ENCODE measurements around the gene IRGC.
A peak's percentile ranks its signal among the peaks of the same experiment; 100 is the strongest.

The IRGC gene

DNA sequence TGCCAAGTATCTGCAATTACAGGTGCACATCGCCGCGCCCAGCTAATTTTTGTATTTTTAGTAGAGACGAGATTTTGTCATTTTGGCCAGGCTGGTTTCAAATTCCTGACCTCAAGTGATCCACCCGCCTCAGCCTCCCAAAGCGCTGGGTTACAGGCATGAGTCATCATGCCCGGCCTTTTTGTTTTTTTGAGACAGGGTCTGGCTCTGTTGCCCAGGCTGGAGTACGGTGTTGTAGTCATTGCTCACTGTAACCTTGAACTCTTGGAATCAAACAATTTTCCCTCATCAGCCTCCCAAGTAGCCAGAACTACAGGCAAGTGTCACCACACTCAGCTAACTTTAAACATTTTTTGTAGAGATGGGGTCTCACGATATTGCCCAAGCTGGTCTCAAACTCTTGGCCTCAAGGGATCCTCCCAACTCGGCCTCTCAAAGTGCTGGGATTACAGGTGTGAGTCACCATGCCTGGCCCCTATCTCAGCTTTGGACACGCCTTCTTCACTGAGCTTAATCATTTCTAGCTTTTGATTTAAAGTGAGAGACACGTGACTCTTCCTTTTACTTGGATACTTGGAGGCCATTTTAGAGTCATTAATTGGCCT, 4.0 kb upstream of the IRGC start:
- ATAC-seq (ENCODE audit: low read depth) = 0 out of 3 replicates have a peak, but pooled peaks have one; percentile 23
- DNase-seq (ENCODE audit: low spot score) = no peak
- H3K27ac ChIP-seq (ENCODE audit: poor library complexity, severe bottlenecking) = no peak overlapping the region

DNA sequence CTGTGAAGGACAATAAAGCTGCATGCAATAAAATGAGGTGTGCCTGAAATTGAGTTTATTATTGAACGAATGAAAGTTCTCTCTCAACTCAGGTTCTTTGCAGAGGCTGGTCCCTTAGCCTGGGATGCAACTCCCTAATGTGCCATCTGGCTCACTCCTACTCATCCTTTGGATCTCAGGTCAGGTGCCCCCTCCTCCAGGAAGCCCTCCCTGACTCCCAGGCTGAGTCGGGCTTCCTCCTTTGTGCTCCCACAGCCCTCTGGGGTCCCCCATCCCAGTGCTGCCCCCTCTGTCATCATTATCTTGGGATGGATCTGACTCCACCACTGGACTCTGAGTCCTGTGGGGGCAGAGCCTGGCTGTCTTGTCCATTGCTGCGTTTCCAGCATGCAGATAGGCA, 2.7 kb upstream of the IRGC start:
- TF ChIP-seq, protein P1, sequence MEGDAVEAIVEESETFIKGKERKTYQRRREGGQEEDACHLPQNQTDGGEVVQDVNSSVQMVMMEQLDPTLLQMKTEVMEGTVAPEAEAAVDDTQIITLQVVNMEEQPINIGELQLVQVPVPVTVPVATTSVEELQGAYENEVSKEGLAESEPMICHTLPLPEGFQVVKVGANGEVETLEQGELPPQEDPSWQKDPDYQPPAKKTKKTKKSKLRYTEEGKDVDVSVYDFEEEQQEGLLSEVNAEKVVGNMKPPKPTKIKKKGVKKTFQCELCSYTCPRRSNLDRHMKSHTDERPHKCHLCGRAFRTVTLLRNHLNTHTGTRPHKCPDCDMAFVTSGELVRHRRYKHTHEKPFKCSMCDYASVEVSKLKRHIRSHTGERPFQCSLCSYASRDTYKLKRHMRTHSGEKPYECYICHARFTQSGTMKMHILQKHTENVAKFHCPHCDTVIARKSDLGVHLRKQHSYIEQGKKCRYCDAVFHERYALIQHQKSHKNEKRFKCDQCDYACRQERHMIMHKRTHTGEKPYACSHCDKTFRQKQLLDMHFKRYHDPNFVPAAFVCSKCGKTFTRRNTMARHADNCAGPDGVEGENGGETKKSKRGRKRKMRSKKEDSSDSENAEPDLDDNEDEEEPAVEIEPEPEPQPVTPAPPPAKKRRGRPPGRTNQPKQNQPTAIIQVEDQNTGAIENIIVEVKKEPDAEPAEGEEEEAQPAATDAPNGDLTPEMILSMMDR (IDR thresholded peaks at IDR 0.05; ENCODE audit: poor library complexity, severe bottlenecking) = no peak
- Histone ChIP-seq H3K27ac (ENCODE audit: poor library complexity, severe bottlenecking) (no peak overlapping the region), H3K4me3 (ENCODE audit: severe bottlenecking) (no peak overlapping the region), H3K36me3 (ENCODE audit: low read depth) (no peaks in the 10 kb centered on the region), H3K27me3 (ENCODE audit: insufficient read depth, poor library complexity, severe bottlenecking) (no peaks in the 10 kb centered on the region), H3K4me1 (ENCODE audit: insufficient read depth, poor library complexity, severe bottlenecking) (no peaks in the 10 kb centered on the region), H3K9me3 (ENCODE audit: severe bottlenecking) (no peaks in the 10 kb centered on the region)
- no peak for ATAC-seq (ENCODE audit: low read depth)
- no peak for DNase-seq (ENCODE audit: low spot score)

More for the DNA sequence above, 4.0 kb upstream of the IRGC start:
- TF ChIP-seq, protein P1 (IDR thresholded peaks at IDR 0.05; ENCODE audit: poor library complexity, severe bottlenecking) = no peak
- no peak overlapping the region for H3K4me3 ChIP-seq (ENCODE audit: severe bottlenecking)
- H3K9me3 ChIP-seq (ENCODE audit: severe bottlenecking) = no peaks in the 10 kb centered on the region
- no peaks in the 10 kb centered on the region for H3K36me3 ChIP-seq (ENCODE audit: low read depth)
- H3K27me3 ChIP-seq (ENCODE audit: insufficient read depth, poor library complexity, severe bottlenecking) = no peaks in the 10 kb centered on the region
- H3K4me1 ChIP-seq (ENCODE audit: insufficient read depth, poor library complexity, severe bottlenecking) = no peaks in the 10 kb centered on the region

DNA sequence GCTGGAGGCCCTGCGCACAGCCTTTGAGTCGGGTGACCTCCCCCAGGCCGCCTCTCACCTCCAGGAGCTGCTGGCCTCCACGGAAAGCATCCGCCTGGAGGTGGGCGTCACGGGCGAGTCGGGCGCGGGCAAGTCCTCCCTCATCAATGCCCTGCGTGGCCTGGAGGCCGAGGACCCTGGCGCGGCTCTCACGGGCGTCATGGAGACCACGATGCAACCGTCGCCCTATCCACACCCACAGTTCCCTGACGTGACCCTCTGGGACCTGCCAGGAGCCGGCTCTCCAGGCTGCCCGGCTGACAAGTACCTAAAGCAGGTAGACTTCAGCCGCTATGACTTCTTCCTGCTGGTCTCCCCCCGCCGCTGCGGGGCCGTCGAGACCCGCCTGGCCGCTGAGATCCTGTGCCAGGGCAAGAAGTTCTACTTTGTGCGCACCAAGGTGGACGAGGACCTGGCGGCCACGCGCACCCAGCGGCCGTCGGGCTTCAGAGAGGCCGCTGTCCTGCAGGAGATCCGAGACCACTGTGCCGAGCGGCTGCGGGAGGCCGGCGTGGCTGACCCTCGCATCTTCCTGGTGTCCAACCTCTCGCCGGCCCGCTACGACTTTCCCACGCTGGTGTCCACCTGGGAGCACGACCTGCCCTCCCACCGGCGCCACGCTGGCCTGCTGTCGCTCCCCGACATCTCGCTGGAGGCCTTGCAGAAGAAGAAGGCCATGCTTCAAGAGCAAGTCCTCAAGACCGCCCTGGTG, 2.9 kb downstream of the IRGC start:
- no peaks in the 10 kb centered on the region for H3K4me1 ChIP-seq (ENCODE audit: insufficient read depth, poor library complexity, severe bottlenecking)

DNA sequence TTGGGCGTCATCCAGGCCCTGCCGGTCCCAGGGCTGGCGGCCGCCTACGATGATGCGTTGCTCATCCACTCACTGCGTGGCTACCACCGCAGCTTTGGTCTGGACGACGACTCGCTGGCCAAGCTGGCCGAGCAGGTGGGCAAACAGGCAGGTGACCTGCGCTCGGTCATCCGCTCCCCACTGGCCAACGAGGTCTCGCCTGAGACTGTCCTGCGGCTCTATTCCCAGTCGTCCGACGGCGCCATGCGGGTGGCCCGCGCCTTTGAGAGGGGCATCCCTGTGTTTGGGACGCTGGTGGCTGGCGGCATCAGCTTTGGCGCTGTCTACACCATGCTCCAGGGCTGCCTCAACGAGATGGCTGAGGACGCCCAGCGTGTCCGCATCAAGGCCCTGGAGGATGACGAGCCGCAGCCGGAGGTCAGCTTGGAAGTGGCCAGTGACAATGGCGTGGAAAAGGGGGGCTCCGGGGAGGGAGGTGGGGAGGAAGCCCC, 3.5 kb downstream of the IRGC start:
- TF ChIP-seq, protein P1 (IDR thresholded peaks at IDR 0.05; ENCODE audit: poor library complexity, severe bottlenecking) = no peak
- no peak overlapping the region for H3K27ac ChIP-seq (ENCODE audit: poor library complexity, severe bottlenecking)
- H3K4me3 ChIP-seq (ENCODE audit: severe bottlenecking) = no peak overlapping the region
- H3K4me1 ChIP-seq (ENCODE audit: insufficient read depth, poor library complexity, severe bottlenecking) = no peaks in the 10 kb centered on the region
- no peaks in the 10 kb centered on the region for H3K36me3 ChIP-seq (ENCODE audit: low read depth)
- no peaks in the 10 kb centered on the region for H3K9me3 ChIP-seq (ENCODE audit: severe bottlenecking)
- DNase-seq (ENCODE audit: low spot score) = no peak
- no peak for ATAC-seq (ENCODE audit: low read depth)
- no peaks in the 10 kb centered on the region for H3K27me3 ChIP-seq (ENCODE audit: insufficient read depth, poor library complexity, severe bottlenecking)

More for the DNA sequence above, 2.9 kb downstream of the IRGC start:
- no peaks in the 10 kb centered on the region for H3K36me3 ChIP-seq (ENCODE audit: low read depth)
- no peak overlapping the region for H3K4me3 ChIP-seq (ENCODE audit: severe bottlenecking)
- DNase-seq (ENCODE audit: low spot score) (no peak), ATAC-seq (ENCODE audit: low read depth) (no peak)
- no peaks in the 10 kb centered on the region for H3K9me3 ChIP-seq (ENCODE audit: severe bottlenecking)
- no peak overlapping the region for H3K27ac ChIP-seq (ENCODE audit: poor library complexity, severe bottlenecking)
- TF ChIP-seq, protein P1 (IDR thresholded peaks at IDR 0.05; ENCODE audit: poor library complexity, severe bottlenecking) = no peak
- no peaks in the 10 kb centered on the region for H3K27me3 ChIP-seq (ENCODE audit: insufficient read depth, poor library complexity, severe bottlenecking)

DNA sequence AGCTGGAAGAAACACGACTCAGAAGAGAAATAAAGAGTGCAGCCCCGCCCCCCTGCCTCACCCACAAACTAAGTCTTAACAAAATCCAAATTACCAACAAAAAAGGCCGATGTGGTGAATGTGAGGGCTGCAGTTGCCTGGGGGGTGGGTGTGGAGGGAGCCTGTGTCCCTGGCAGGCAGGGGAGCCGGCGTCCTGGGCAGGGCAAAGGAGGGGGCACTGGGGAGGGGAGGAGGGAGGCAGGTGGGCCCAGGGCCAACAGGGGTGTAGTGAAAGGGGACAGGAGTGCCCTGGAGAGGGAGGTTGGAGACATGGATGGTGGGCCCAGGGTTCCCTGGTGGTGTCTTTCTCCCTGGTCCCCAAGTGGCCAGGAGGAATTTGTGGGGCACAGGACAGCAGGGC, 4.0 kb downstream of the IRGC start:
- DNase-seq (ENCODE audit: low spot score) = no peak
- H3K36me3 ChIP-seq (ENCODE audit: low read depth) = no peaks in the 10 kb centered on the region
- H3K9me3 ChIP-seq (ENCODE audit: severe bottlenecking) = no peaks in the 10 kb centered on the region
- no peaks in the 10 kb centered on the region for H3K27me3 ChIP-seq (ENCODE audit: insufficient read depth, poor library complexity, severe bottlenecking)
- TF ChIP-seq, protein P1 (IDR thresholded peaks at IDR 0.05; ENCODE audit: poor library complexity, severe bottlenecking) = no peak
- no peak for ATAC-seq (ENCODE audit: low read depth)
- no peaks in the 10 kb centered on the region for H3K4me1 ChIP-seq (ENCODE audit: insufficient read depth, poor library complexity, severe bottlenecking)
- no peak overlapping the region for H3K4me3 ChIP-seq (ENCODE audit: severe bottlenecking)
- no peak overlapping the region for H3K27ac ChIP-seq (ENCODE audit: poor library complexity, severe bottlenecking)
